ENCODE results near the gene AIF1. TPM values are rescaled to one million over a fixed set of nuclear protein-coding genes. Genes with fewer than 3 reads are reported as not detected.

Gene AIF1
- total RNA-seq, 1 experiment from 2014 or later, result not detected

- no peak for DNase-seq (ENCODE audit: low read depth)
These were observed 5.7 kb downstream of the AIF1 start, which contains the start of gene PRRC2A for GRCh38 chr6:31620586-31621319. Gene PRRC2A, plus strand, starts transcription at chr6:31620715. Its CDS starts 2,075 bp downstream, at chr6:31622790.

GRCh38 chr6:31621320-31621939, 6.4 kb downstream of the AIF1 start:
- no peak for DNase-seq (ENCODE audit: low read depth)

GRCh38 chr6:31621991-31622390, 7.0 kb downstream of the AIF1 start:
- DNase-seq (ENCODE audit: low read depth), result peak; percentile 49

- DNase-seq (ENCODE audit: low read depth), result no peak
These were observed 7.7 kb downstream of the AIF1 start for GRCh38 chr6:31622684-31623091.

- no peak for DNase-seq (ENCODE audit: low read depth)
These were observed 9.0 kb downstream of the AIF1 start for GRCh38 chr6:31624070-31624469.

- DNase-seq (ENCODE audit: low read depth), result no peak
These were observed 11.9 kb downstream of the AIF1 start for GRCh38 chr6:31626952-31627351.

- no peak for DNase-seq (ENCODE audit: low read depth)
These were observed 12.8 kb downstream of the AIF1 start for GRCh38 chr6:31627690-31628287.

- no peak for DNase-seq (ENCODE audit: low read depth)
These were observed 14.0 kb downstream of the AIF1 start for GRCh38 chr6:31629014-31629413.

- DNase-seq (ENCODE audit: low read depth), result no peak
These were observed 15.3 kb downstream of the AIF1 start for GRCh38 chr6:31630177-31630934.

GRCh38 chr6:31631209-31631608, 16.2 kb downstream of the AIF1 start:
- DNase-seq (ENCODE audit: low read depth), result no peak

- DNase-seq (ENCODE audit: low read depth), result no peak
These were observed 16.7 kb downstream of the AIF1 start for GRCh38 chr6:31631681-31632278.

- no peak for DNase-seq (ENCODE audit: low read depth)
These were observed 17.4 kb downstream of the AIF1 start for GRCh38 chr6:31632279-31632946.

- DNase-seq (ENCODE audit: low read depth), result no peak
These were observed 18.4 kb downstream of the AIF1 start for GRCh38 chr6:31633447-31633846.

GRCh38 chr6:31634131-31634530, 19.1 kb downstream of the AIF1 start:
- DNase-seq (ENCODE audit: low read depth), result no peak

GRCh38 chr6:31634969-31635575, 20.0 kb downstream of the AIF1 start:
- no peak for DNase-seq (ENCODE audit: low read depth)

- peak; percentile 39 for DNase-seq (ENCODE audit: low read depth)
These were observed 21.9 kb downstream of the AIF1 start for GRCh38 chr6:31636698-31637596.

GRCh38 chr6:31639043-31639442, 24.0 kb downstream of the AIF1 start:
- peak; percentile 36 for DNase-seq (ENCODE audit: low read depth)

GRCh38 chr6:31639449-31639861, 24.4 kb downstream of the AIF1 start:
- peak; percentile 94 for DNase-seq (ENCODE audit: low read depth)

GRCh38 chr6:31640612-31641011, 25.6 kb downstream of the AIF1 start:
- no peak for DNase-seq (ENCODE audit: low read depth)

- DNase-seq (ENCODE audit: low read depth), result no peak
These were observed 26.3 kb downstream of the AIF1 start for GRCh38 chr6:31641370-31641769.
